HCT116 (cell line): ENCODE results near the gene SLC12A5. TPM values are rescaled to one million over a fixed set of nuclear protein-coding genes. Genes with fewer than 3 reads are reported as not detected.

Experiments
- ATAC-seq: fragments of 200-7000 bp; cut with Tn5 transposase; 2 replicates; pipeline ENCODE4 v1.9.1; 2020; ENCODE audit warnings: mild to moderate bottlenecking, moderate library complexity
- Bru-seq: library from RNA; stranded (reverse); fragments of 400-500 nt; gene quantifications from one replicate; lab custom pipeline; 2021; lab: Mats Ljungman, UMichigan
- BruChase-seq, 2 experiments: library from RNA; stranded (reverse); fragments of 400-500 nt; gene quantifications; one replicate each; lab custom pipeline; 2021; lab: Mats Ljungman, UMichigan
- BruUV-seq: library from RNA; stranded (reverse); fragments of 400-500 nt; replicated peaks from 2 replicates; lab custom pipeline; 2021; lab: Mats Ljungman, UMichigan
- CTCF ChIA-PET: fragments of 300-600 bp; sonication (Branson Sonifier 250); formaldehyde crosslinking; loops from one replicate; lab custom pipeline; 2021; ENCODE audit warnings: antibody characterized with exemption; lab: Charles Lee
- POLR2A ChIA-PET: fragments of 300-600, 350-600 bp; sonication (Branson Sonifier 250); formaldehyde crosslinking; loops from one replicate; lab custom pipeline; 2021; ENCODE audit warnings: antibody characterized with exemption; lab: Charles Lee
- RAD21 ChIA-PET, 2 experiments: fragments of 300-600 bp; sonication (Branson Sonifier 250); formaldehyde crosslinking; loops; one replicate each; lab custom pipeline; 2023; ENCODE audit warnings: low total read pairs in 2 of 2; ENCODE audit not compliant: uncharacterized antibody in 2 of 2, unreplicated experiment in 2 of 2, low non-redundant PET in 1 of 2; lab: Charles Lee
- DNase-seq: peaks from one replicate; pipeline ENCODE4 v3.0.0-alpha.2; 2010; ENCODE audit warnings: low read depth, low spot score
- H2AFZ ChIP-seq: fragments of 200-600 bp; shearing (Covaris generic), sonication (generic); 2 replicates; pipeline ENCODE4 v1.6.1; 2017; ENCODE audit warnings: low read depth, mixed run types, mixed read lengths, antibody characterized with exemption, low read length; ENCODE audit not compliant: poor library complexity, severe bottlenecking
- H3K27ac ChIP-seq: 2 replicates; pipeline ENCODE4 v1.5.1; 2012; ENCODE audit warnings: low read depth, low read length
- H3K27me3 ChIP-seq: fragments of 200-600 bp; sonication (generic); 2 replicates; pipeline ENCODE4 v1.6.1; 2016; ENCODE audit warnings: mixed run types, low read length, mixed read lengths; ENCODE audit not compliant: insufficient read depth
- H3K36me3 ChIP-seq, 2 experiments: fragments of 200-500 bp in 1 of 2; fragments of 200-600 bp in 1 of 2; sonication (Bioruptor generic) in 1 of 2; sonication (generic) in 1 of 2; 2 replicates each; pipeline versions ENCODE4 v1.5.1 to v1.6.1; 2014 to 2016; ENCODE audit warnings: low read length in 2 of 2, inconsistent platforms in 1 of 2, mixed read lengths in 1 of 2, mixed run types in 1 of 2; ENCODE audit not compliant: insufficient read depth in 2 of 2, control insufficient read depth in 1 of 2
- H3K4me1 ChIP-seq, 2 experiments: fragments of 200-600 bp in 1 of 2; sonication (generic) in 1 of 2; 2 replicates each; pipeline versions ENCODE4 v1.5.1 to v1.6.1; 2012 to 2017; ENCODE audit warnings: low read length in 2 of 2, inconsistent platforms in 1 of 2, mild to moderate bottlenecking in 1 of 2, mixed read lengths in 1 of 2, mixed run types in 1 of 2, moderate library complexity in 1 of 2; ENCODE audit not compliant: insufficient read depth in 2 of 2, control insufficient read depth in 1 of 2
- H3K4me2 ChIP-seq: fragments of 200-600 bp; sonication (generic); 2 replicates; pipeline ENCODE4 v1.6.1; 2017; ENCODE audit warnings: mixed run types, low read length, mixed read lengths
- H3K4me3 ChIP-seq, 2 experiments: fragments of 200-600 bp in 1 of 2; sonication (generic) in 1 of 2; replicated peaks in 1 of 2; 2 replicates each; pipeline ENCODE4 v1.5.1; 2011 to 2016; ENCODE audit warnings: low read length in 2 of 2, control low read depth in 1 of 2, low read depth in 1 of 2, mild to moderate bottlenecking in 1 of 2, mixed read lengths in 1 of 2, mixed run types in 1 of 2
- H3K79me2 ChIP-seq: fragments of 200-600 bp; sonication (generic); 2 replicates; pipeline ENCODE4 v1.6.1; 2017; ENCODE audit warnings: mild to moderate bottlenecking, mixed run types, low read length, moderate library complexity, mixed read lengths; ENCODE audit not compliant: insufficient read depth
- H3K9ac ChIP-seq: fragments of 200-600 bp; sonication (generic); 2 replicates; pipeline ENCODE4 v1.6.1; 2016; ENCODE audit warnings: low read length, mixed read lengths
- H3K9me2 ChIP-seq: fragments of 200-600 bp; sonication (generic), shearing (Covaris generic); 2 replicates; pipeline ENCODE4 v1.6.1; 2017; ENCODE audit warnings: mixed run types, mild to moderate bottlenecking, moderate library complexity; ENCODE audit not compliant: insufficient read depth
- H3K9me3 ChIP-seq, 2 experiments: fragments of 200-500 bp in 1 of 2; fragments of 200-600 bp in 1 of 2; sonication (Bioruptor generic) in 1 of 2; sonication (generic) in 1 of 2; 2 replicates each; pipeline ENCODE4 v1.6.1; 2014 to 2017; ENCODE audit warnings: low read length in 2 of 2, mixed read lengths in 2 of 2, inconsistent platforms in 1 of 2, low read depth in 1 of 2, mild to moderate bottlenecking in 1 of 2, mixed run types in 1 of 2, moderate library complexity in 1 of 2; ENCODE audit not compliant: control insufficient read depth in 1 of 2, insufficient read depth in 1 of 2
- H4K20me1 ChIP-seq: fragments of 200-600 bp; sonication (generic), shearing (Covaris generic); 2 replicates; pipeline ENCODE4 v1.6.1; 2017; ENCODE audit warnings: mixed run types, mild to moderate bottlenecking, moderate library complexity; ENCODE audit not compliant: insufficient read depth
- EGR1 ChIP-seq: IDR thresholded peaks from 2 replicates; pipeline ENCODE4 v1.6.1; 2012; ENCODE audit warnings: low read depth
- TCF7L2 ChIP-seq: IDR thresholded peaks from 2 replicates; pipeline ENCODE4 v1.7.0; 2011; ENCODE audit warnings: borderline replicate concordance, inconsistent platforms; ENCODE audit not compliant: insufficient read depth, insufficient read length; ENCODE audit errors: extremely low read depth
- intact Hi-C: fragments of 100-400 bp; cut with micrococcal nuclease; formaldehyde crosslinking; loops from 2 replicates; pipeline ENCODE4 v1.10.0; 2022
- long read RNA-seq: library from polyadenylated mRNA; unstranded; transcript quantifications from one replicate; pipeline ENCODE4 v2.0.0, GENCODE V29; 2021; ENCODE audit not compliant: unreplicated experiment
- polyA plus RNA-seq: library from polyadenylated mRNA; unstranded; fragments of >200 nt; gene quantifications from 2 replicates; pipeline ENCODE4 v1.2.1, GENCODE V29; 2012; ENCODE audit warnings: missing spikeins
- total RNA-seq: library from RNA; stranded (reverse); gene quantifications from one replicate; pipeline ENCODE4 v1.2.1, GENCODE V29; 2021; ENCODE audit not compliant: unreplicated experiment
- TF ChIP-seq, protein P1 (sequence below): IDR thresholded peaks from 2 replicates; pipeline ENCODE4 v1.6.1; 2012; ENCODE audit warnings: low read depth

SLC12A5 gene
- total RNA-seq (1.9 TPM), Bru-seq, nascent RNA (percentile 11 among the genes with signal in this experiment), BruChase-seq, experiment 1, labeled RNA remaining after a 6-hour chase (percentile 14 among the genes with signal in this experiment), BruChase-seq, experiment 2, labeled RNA remaining after a 2-hour chase (percentile 17 among the genes with signal in this experiment)
- 0.51 and 1.6 TPM in 2 replicates for polyA plus RNA-seq
- long read RNA-seq: 0 reads

DNA sequence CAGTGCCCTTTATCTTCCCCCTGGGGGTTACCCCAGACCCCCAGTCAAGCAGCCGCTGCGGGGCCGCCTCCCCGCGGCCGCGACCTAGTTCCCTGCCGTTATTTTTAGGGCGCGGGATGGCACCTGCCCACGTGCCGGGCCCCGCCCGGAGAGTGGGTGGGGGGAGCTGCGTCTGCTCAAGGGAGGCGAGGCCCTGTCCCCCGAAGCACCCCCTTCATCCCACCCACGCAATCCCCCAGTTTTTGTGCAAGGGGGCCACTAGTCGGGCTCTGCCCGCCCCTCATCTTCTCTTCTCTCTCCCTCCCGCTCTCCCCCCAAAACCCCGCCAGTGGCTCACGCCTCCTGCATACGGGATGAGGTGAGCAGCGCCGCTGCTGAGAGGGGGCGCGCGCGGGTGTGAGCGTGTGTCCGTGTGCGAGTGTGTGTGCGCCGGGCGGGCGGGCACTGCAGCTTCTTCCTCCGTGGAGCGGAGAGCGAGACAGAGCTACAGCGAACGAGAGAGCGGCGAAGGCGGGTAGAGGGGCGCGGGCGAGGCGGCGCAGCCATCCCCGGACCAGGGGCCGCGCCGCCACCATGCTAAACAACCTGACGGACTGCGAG is at the start of gene SLC12A5:
Gene SLC12A5, plus strand, starts transcription at position 444 of the 600 bp plus-strand sequence. Its CDS starts 130 bp downstream, at position 574.
- H3K4me3 ChIP-seq: no peak within 1 kb of the TSS
- H3K4me1 ChIP-seq: no peaks in the 10 kb centered on the region; a peak in 1 of 4 replicates
- H3K4me2 ChIP-seq: no peak within 1 kb of the TSS
- H3K79me2 ChIP-seq: no peaks in the 10 kb centered on the region
- ChIA-PET RAD21 (no interaction called here), CTCF (no interaction called here), POLR2A (no interaction called here)
- no peak within 1 kb of the TSS for H3K9ac ChIP-seq
- ATAC-seq (no peak), DNase-seq (no peak)
- intact Hi-C loops: loop anchor here (10.0 kb wide), 1 partner anchor 296 kb away; no protein-coding TSS in a partner anchor
- H2AFZ ChIP-seq: no peak within 1 kb of the TSS
- no peaks in the 10 kb centered on the region for H3K9me3 ChIP-seq
- no peaks in the 10 kb centered on the region for H3K36me3 ChIP-seq
- BruUV-seq: no TSS peak
- H4K20me1 ChIP-seq: no peaks in the 10 kb centered on the region
- TF ChIP-seq TCF7L2 (no peak), EGR1 (no peak)
- TF ChIP-seq, protein P1, sequence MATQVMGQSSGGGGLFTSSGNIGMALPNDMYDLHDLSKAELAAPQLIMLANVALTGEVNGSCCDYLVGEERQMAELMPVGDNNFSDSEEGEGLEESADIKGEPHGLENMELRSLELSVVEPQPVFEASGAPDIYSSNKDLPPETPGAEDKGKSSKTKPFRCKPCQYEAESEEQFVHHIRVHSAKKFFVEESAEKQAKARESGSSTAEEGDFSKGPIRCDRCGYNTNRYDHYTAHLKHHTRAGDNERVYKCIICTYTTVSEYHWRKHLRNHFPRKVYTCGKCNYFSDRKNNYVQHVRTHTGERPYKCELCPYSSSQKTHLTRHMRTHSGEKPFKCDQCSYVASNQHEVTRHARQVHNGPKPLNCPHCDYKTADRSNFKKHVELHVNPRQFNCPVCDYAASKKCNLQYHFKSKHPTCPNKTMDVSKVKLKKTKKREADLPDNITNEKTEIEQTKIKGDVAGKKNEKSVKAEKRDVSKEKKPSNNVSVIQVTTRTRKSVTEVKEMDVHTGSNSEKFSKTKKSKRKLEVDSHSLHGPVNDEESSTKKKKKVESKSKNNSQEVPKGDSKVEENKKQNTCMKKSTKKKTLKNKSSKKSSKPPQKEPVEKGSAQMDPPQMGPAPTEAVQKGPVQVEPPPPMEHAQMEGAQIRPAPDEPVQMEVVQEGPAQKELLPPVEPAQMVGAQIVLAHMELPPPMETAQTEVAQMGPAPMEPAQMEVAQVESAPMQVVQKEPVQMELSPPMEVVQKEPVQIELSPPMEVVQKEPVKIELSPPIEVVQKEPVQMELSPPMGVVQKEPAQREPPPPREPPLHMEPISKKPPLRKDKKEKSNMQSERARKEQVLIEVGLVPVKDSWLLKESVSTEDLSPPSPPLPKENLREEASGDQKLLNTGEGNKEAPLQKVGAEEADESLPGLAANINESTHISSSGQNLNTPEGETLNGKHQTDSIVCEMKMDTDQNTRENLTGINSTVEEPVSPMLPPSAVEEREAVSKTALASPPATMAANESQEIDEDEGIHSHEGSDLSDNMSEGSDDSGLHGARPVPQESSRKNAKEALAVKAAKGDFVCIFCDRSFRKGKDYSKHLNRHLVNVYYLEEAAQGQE: no peak
- H3K27me3 ChIP-seq: peaks cover 47% of the 10 kb centered on the region
- no peak within 1 kb of the TSS for H3K27ac ChIP-seq
- H3K9me2 ChIP-seq: no peaks in the 10 kb centered on the region
